Panc1 (cell line): ENCODE data around the gene ADAMTS2.

Source experiments
- CTCF ChIP-seq: fragments of 450-650 bp; IDR thresholded peaks from 2 replicates; pipeline ENCODE4 v1.5.1; 2017; ENCODE audit warnings: mild to moderate bottlenecking
- POLR2AphosphoS5 ChIP-seq: IDR thresholded peaks from 2 replicates; pipeline ENCODE4 v1.6.1; 2012; ENCODE audit warnings: mild to moderate bottlenecking, low read depth, low read length, moderate library complexity
- REST ChIP-seq, 2 experiments: IDR thresholded peaks; 2 replicates each; pipeline ENCODE4 v1.6.1; 2011 to 2012; ENCODE audit warnings: low read depth in 2 of 2, control low read depth in 1 of 2, low read length in 1 of 2, mild to moderate bottlenecking in 1 of 2, moderate library complexity in 1 of 2; ENCODE audit not compliant: insufficient read depth in 1 of 2
- SIN3A ChIP-seq: IDR thresholded peaks from 2 replicates; pipeline ENCODE4 v1.6.1; 2012; ENCODE audit warnings: low read depth, mild to moderate bottlenecking, low read length, moderate library complexity, borderline replicate concordance; ENCODE audit not compliant: insufficient read depth
- TCF7L2 ChIP-seq: IDR thresholded peaks from 2 replicates; pipeline ENCODE4 v1.6.1; 2011; ENCODE audit warnings: mild to moderate bottlenecking, low read depth, low read length, inconsistent platforms

- TF ChIP-seq CTCF (no peak), SIN3A (no peak), REST (IDR thresholded peaks at IDR 0.05; ENCODE audit: insufficient read depth in 1 of 2, low read depth in 2 of 2, low read length in 1 of 2) (no peak), TCF7L2 (no peak), POLR2AphosphoS5 (no peak)
Observed at GRCh38 chr5:179347581-179347980, 2.3 kb upstream of the ADAMTS2 start.
